OCI-LY7 (cell line): Measurements from ENCODE around the gene NR5A2. TPM values are rescaled to one million over a fixed set of nuclear protein-coding genes. Genes with fewer than 3 reads are reported as not detected.

Experiments used
- BruUV-seq: library from RNA; stranded (reverse); fragments of 400-500 nt; replicated peaks from 2 replicates; lab custom pipeline; 2021; lab: Mats Ljungman, UMichigan
- CTCF ChIA-PET: fragments of 300-600 bp; sonication (Branson Sonifier 250); formaldehyde crosslinking; loops from one replicate; lab custom pipeline; 2022; ENCODE audit warnings: antibody characterized with exemption; ENCODE audit not compliant: unreplicated experiment; lab: Charles Lee
- POLR2A ChIA-PET: fragments of 300-600 bp; sonication (Branson Sonifier 250); formaldehyde crosslinking; loops from one replicate; lab custom pipeline; 2022; ENCODE audit warnings: antibody characterized with exemption; lab: Charles Lee
- DNase-seq: peaks from one replicate; pipeline ENCODE4 v3.0.0-alpha.2; 2015; ENCODE audit warnings: low spot score
- H2AFZ ChIP-seq: fragments of 200-600 bp; sonication (generic), shearing (Covaris generic); 2 replicates; pipeline ENCODE4 v1.6.1; 2014; ENCODE audit warnings: mild to moderate bottlenecking, antibody characterized with exemption, low read length, moderate library complexity
- H3K27ac ChIP-seq: fragments of 200-600 bp; sonication (generic); 2 replicates; pipeline ENCODE4 v1.5.1; 2014; ENCODE audit warnings: mixed run types, low read depth, mild to moderate bottlenecking, moderate library complexity, low read length, inconsistent platforms; ENCODE audit not compliant: poor library complexity, severe bottlenecking
- H3K36me3 ChIP-seq: fragments of 200-600 bp; sonication (generic); 2 replicates; pipeline ENCODE4 v1.6.1; 2014; ENCODE audit warnings: mild to moderate bottlenecking, antibody characterized with exemption, low read length, moderate library complexity, mixed read lengths; ENCODE audit not compliant: insufficient read depth
- H3K4me1 ChIP-seq: fragments of 200-600 bp; sonication (generic); 2 replicates; pipeline ENCODE4 v1.5.1; 2014; ENCODE audit warnings: mild to moderate bottlenecking, low read length; ENCODE audit not compliant: insufficient read depth, poor library complexity, severe bottlenecking
- H3K4me2 ChIP-seq: fragments of 200-600 bp; sonication (generic); 2 replicates; pipeline ENCODE4 v1.6.1; 2014; ENCODE audit warnings: mild to moderate bottlenecking, low read length
- H3K4me3 ChIP-seq: fragments of 200-600 bp; sonication (generic); 2 replicates; pipeline ENCODE4 v1.5.1; 2014; ENCODE audit warnings: mild to moderate bottlenecking, low read depth, low read length; ENCODE audit not compliant: poor library complexity, severe bottlenecking
- H3K79me2 ChIP-seq: fragments of 200-600 bp; sonication (generic); 2 replicates; pipeline ENCODE4 v1.6.1; 2016; ENCODE audit warnings: low read depth, mild to moderate bottlenecking, low read length, moderate library complexity, mixed read lengths; ENCODE audit not compliant: insufficient read depth
- H3K9me2 ChIP-seq: fragments of 200-600 bp; sonication (generic); 2 replicates; pipeline ENCODE4 v1.6.1; 2016; ENCODE audit warnings: mild to moderate bottlenecking, low read length, mixed read lengths; ENCODE audit not compliant: insufficient read depth
- H3K9me3 ChIP-seq: fragments of 200-600 bp; sonication (generic); 2 replicates; pipeline ENCODE4 v1.6.1; 2014; ENCODE audit warnings: mild to moderate bottlenecking, mixed run types, low read length, mixed read lengths
- H4K20me1 ChIP-seq: fragments of 200-600 bp; sonication (generic); 2 replicates; pipeline ENCODE4 v1.6.1; 2014; ENCODE audit warnings: mild to moderate bottlenecking, antibody characterized with exemption, low read length, moderate library complexity, mixed read lengths; ENCODE audit not compliant: insufficient read depth
- EZH2phosphoT487 ChIP-seq: fragments of 200-600 bp; sonication (generic); IDR thresholded peaks from 2 replicates; pipeline ENCODE4 v1.6.1; 2018; ENCODE audit warnings: low read depth, borderline replicate concordance, mild to moderate bottlenecking, mixed run types, antibody characterized with exemption, low read length, moderate library complexity, mixed read lengths
- intact Hi-C: fragments of 100-400 bp; cut with micrococcal nuclease; formaldehyde crosslinking; loops from one replicate; pipeline ENCODE4 v1.10.0; 2022; ENCODE audit not compliant: unreplicated experiment
- total RNA-seq, 2 experiments: library from RNA; depleted of rRNA in 1 of 2; stranded (reverse); fragments of >200 nt in 1 of 2; shearing (Covaris generic) in 1 of 2; gene quantifications; 2 replicates each; pipeline ENCODE4 v1.2.3, GENCODE V29; 2014 to 2022
- TF ChIP-seq, protein P1 (sequence below): fragments of 200-600 bp; sonication (generic); conservative IDR thresholded peaks from 2 replicates; pipeline ENCODE4 v1.5.1; 2014; ENCODE audit warnings: mild to moderate bottlenecking, antibody characterized with exemption, low read length, moderate library complexity, mixed read lengths

NR5A2 gene
- total RNA-seq, 2 experiments from 2014 or later = 2.3 to 3.9 TPM

DNA sequence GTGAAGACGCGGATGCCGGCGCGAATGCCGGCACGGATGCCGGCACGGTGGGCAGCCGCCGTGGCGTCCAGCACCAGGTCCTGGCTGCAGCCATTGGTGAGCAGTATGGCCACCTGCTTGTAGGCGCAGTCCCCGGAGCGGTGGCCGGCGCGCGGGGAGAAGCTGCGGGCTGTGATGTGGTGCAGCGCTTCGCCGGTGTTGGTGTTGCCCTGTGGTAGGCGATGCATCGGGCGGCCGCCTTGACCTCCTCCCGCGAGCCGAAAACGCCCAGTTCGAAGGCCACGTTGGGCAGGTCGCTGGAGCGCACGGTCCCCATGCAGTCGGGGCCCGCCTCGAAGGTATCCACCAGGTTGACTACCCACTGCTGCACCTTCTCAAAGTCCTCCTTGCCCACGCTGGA is 120.2 kb downstream of the NR5A2 start:
- BruUV-seq = no TSS peak
- CTCF ChIA-PET = no interaction called here

GRCh38 chr1:200150006-200150405 is 122.5 kb downstream of the NR5A2 start:
- no peak overlapping the region for H3K27ac ChIP-seq
- peaks cover 39% of the 10 kb centered on the region for H3K4me1 ChIP-seq
- TF ChIP-seq EZH2phosphoT487 = no peak
- TF ChIP-seq, protein P1, sequence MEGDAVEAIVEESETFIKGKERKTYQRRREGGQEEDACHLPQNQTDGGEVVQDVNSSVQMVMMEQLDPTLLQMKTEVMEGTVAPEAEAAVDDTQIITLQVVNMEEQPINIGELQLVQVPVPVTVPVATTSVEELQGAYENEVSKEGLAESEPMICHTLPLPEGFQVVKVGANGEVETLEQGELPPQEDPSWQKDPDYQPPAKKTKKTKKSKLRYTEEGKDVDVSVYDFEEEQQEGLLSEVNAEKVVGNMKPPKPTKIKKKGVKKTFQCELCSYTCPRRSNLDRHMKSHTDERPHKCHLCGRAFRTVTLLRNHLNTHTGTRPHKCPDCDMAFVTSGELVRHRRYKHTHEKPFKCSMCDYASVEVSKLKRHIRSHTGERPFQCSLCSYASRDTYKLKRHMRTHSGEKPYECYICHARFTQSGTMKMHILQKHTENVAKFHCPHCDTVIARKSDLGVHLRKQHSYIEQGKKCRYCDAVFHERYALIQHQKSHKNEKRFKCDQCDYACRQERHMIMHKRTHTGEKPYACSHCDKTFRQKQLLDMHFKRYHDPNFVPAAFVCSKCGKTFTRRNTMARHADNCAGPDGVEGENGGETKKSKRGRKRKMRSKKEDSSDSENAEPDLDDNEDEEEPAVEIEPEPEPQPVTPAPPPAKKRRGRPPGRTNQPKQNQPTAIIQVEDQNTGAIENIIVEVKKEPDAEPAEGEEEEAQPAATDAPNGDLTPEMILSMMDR = no peak
- DNase-seq = no peak
- H3K4me3 ChIP-seq = no peak overlapping the region
- no peaks in the 10 kb centered on the region for H3K36me3 ChIP-seq
- CTCF ChIA-PET = no interaction called here
- no peak overlapping the region for H2AFZ ChIP-seq
- intact Hi-C loops = loop anchor here (5.0 to 10.0 kb wide), 4 partner anchors 123 to 225 kb away; partner anchors contain the start of gene NR5A2
- POLR2A ChIA-PET = interaction anchor here (0.9 to 1.4 kb wide), 2 partner anchors 16 to 40 kb away, joined by 3 to 4 read pairs; no protein-coding TSS in a partner anchor
- no TSS peak for BruUV-seq
- no peaks in the 10 kb centered on the region for H3K79me2 ChIP-seq
- no peak overlapping the region for H3K4me2 ChIP-seq
- 0 out of 2 replicates have a peak, but pooled peaks cover 3% of the 10 kb centered on the region for H3K9me3 ChIP-seq
- no peaks in the 10 kb centered on the region for H4K20me1 ChIP-seq
- no peaks in the 10 kb centered on the region for H3K9me2 ChIP-seq

More for the DNA sequence above, 120.2 kb downstream of the NR5A2 start:
- no peaks in the 10 kb centered on the region for H4K20me1 ChIP-seq
- intact Hi-C loops = no loop called here
- no peak overlapping the region for H3K4me3 ChIP-seq
- no peaks in the 10 kb centered on the region for H3K36me3 ChIP-seq
- no peak overlapping the region for H2AFZ ChIP-seq
- H3K27ac ChIP-seq = no peak overlapping the region
- no peaks in the 10 kb centered on the region for H3K79me2 ChIP-seq
- DNase-seq = no peak
- no peak overlapping the region for H3K4me2 ChIP-seq
- POLR2A ChIA-PET = no interaction called here
- H3K9me2 ChIP-seq = no peaks in the 10 kb centered on the region
- H3K9me3 ChIP-seq = no peaks in the 10 kb centered on the region
- peaks cover 16% of the 10 kb centered on the region for H3K4me1 ChIP-seq
- TF ChIP-seq, protein P1 = no peak
- TF ChIP-seq EZH2phosphoT487 = no peak

DNA sequence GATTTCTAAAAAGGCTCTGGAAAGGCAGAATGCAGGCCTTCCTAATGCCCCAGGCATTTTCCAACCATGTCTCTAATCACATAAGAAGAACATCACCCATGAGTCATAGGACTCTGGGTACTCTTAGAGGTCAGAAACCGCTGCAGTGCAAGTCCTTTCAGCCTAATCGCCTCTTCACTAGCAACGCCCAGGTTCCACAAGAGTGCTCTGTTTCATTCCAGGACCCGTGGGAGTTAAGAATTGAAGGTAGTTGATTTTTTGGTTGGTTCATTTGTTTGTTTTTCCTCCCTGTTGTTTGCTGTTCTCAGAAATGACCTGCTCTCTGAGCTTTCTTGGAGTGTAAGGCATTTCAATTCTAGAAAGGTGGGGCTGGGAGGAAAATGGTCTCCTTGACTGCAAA is 123.2 kb downstream of the NR5A2 start:
- no peaks in the 10 kb centered on the region for H4K20me1 ChIP-seq
- peaks cover 44% of the 10 kb centered on the region for H3K4me1 ChIP-seq
- no peak for DNase-seq
- no TSS peak for BruUV-seq
- H3K4me2 ChIP-seq = no peak overlapping the region
- no peaks in the 10 kb centered on the region for H3K36me3 ChIP-seq
- H3K79me2 ChIP-seq = no peaks in the 10 kb centered on the region
- ChIA-PET CTCF (no interaction called here), POLR2A (interaction anchor here (0.9 kb wide), 1 partner anchor 41 kb away, joined by 3 read pairs; no protein-coding TSS in a partner anchor)
- H3K9me2 ChIP-seq = no peaks in the 10 kb centered on the region
- intact Hi-C loops = loop anchor here (5.0 to 10.0 kb wide), 4 partner anchors 123 to 224 kb away; partner anchors contain the start of gene NR5A2
- H3K27ac ChIP-seq = no peak overlapping the region
- 0 out of 2 replicates have a peak, but pooled peaks cover 3% of the 10 kb centered on the region for H3K9me3 ChIP-seq
- TF ChIP-seq EZH2phosphoT487 = no peak
- TF ChIP-seq, protein P1 = no peak
- H3K4me3 ChIP-seq = no peak overlapping the region
- peak overlapping the region; percentile 28; the same call in 1 of the 2 replicates for H2AFZ ChIP-seq
